NCI-H446 (cell line): ENCODE results near the gene CDKN3.
"Not testable (repeated sequence)": the region's sequence is repeated elsewhere in the genome, so short reads cannot be mapped to it uniquely, and the experiment has no call there.

Experiments
- DNase-seq, 2 experiments: peaks; one replicate each; lab custom pipeline; 2025; lab: John Stamatoyannopoulos, UW

Gene CDKN3

GRCh38 chr14:54424479-54424901 is 27.7 kb downstream of the CDKN3 start:
- no peak for DNase-seq

GRCh38 chr14:54425068-54425467 is 28.3 kb downstream of the CDKN3 start:
- no peak for DNase-seq

GRCh38 chr14:54425537-54426274 is 28.9 kb downstream of the CDKN3 start:
- DNase-seq = no peak

GRCh38 chr14:54427871-54428270 is 31.1 kb downstream of the CDKN3 start:
- DNase-seq = no peak

GRCh38 chr14:54428527-54428926 is 31.7 kb downstream of the CDKN3 start:
- DNase-seq = no peak

GRCh38 chr14:54435500-54435981 is 38.7 kb downstream of the CDKN3 start:
- DNase-seq = no peak

- not testable (repeated sequence) for DNase-seq
These were observed 41.1 kb downstream of the CDKN3 start for GRCh38 chr14:54437954-54438353.

GRCh38 chr14:54438703-54439102 is 41.9 kb downstream of the CDKN3 start:
- no peak for DNase-seq

- DNase-seq = no peak
These were observed 43.2 kb downstream of the CDKN3 start for GRCh38 chr14:54440037-54440436.

GRCh38 chr14:54440476-54440872 is 43.7 kb downstream of the CDKN3 start:
- DNase-seq = no peak

GRCh38 chr14:54440873-54441868 is 44.4 kb downstream of the CDKN3 start, which contains the start of gene CNIH1:
Gene CNIH1 (minus strand): TSS chr14:54441374. CDS start chr14:54441327, 47 bp downstream.
- peak; percentile 85 to 95 for DNase-seq

GRCh38 chr14:54442961-54443360 is 46.2 kb downstream of the CDKN3 start:
- not testable (repeated sequence) for DNase-seq

- DNase-seq = no peak
These were observed 47.2 kb downstream of the CDKN3 start for GRCh38 chr14:54443981-54444380.

- DNase-seq = no peak
These were observed 47.9 kb downstream of the CDKN3 start for GRCh38 chr14:54444681-54445080.

- DNase-seq = peak; percentile 8 to 79
These were observed 49.4 kb downstream of the CDKN3 start for GRCh38 chr14:54446161-54446693.

- DNase-seq = no peak
These were observed 50.5 kb downstream of the CDKN3 start for GRCh38 chr14:54447231-54447692.

GRCh38 chr14:54450535-54450934 is 53.7 kb downstream of the CDKN3 start:
- no peak for DNase-seq

- DNase-seq = no peak
These were observed 54.4 kb downstream of the CDKN3 start for GRCh38 chr14:54451121-54451601.

GRCh38 chr14:54451961-54452360 is 55.2 kb downstream of the CDKN3 start:
- no peak for DNase-seq

- DNase-seq = no peak
These were observed 56.4 kb downstream of the CDKN3 start for GRCh38 chr14:54453252-54453651.

- not testable (repeated sequence) for DNase-seq
These were observed 57.2 kb downstream of the CDKN3 start for GRCh38 chr14:54453990-54454389.

GRCh38 chr14:54455363-54455762 is 58.6 kb downstream of the CDKN3 start:
- no peak for DNase-seq
